G401.6 (cell line): ENCODE data around the gene NLRC5.
"Not testable (repeated sequence)": the region's sequence is repeated elsewhere in the genome, so short reads cannot be mapped to it uniquely, and the experiment has no call there.

Source experiments
- FAIRE-seq: peaks from 2 replicates; lab custom pipeline; 2012; peaks lifted over from hg19 to GRCh38; lab: Jason Lieb, UNC

The NLRC5 gene

DNA sequence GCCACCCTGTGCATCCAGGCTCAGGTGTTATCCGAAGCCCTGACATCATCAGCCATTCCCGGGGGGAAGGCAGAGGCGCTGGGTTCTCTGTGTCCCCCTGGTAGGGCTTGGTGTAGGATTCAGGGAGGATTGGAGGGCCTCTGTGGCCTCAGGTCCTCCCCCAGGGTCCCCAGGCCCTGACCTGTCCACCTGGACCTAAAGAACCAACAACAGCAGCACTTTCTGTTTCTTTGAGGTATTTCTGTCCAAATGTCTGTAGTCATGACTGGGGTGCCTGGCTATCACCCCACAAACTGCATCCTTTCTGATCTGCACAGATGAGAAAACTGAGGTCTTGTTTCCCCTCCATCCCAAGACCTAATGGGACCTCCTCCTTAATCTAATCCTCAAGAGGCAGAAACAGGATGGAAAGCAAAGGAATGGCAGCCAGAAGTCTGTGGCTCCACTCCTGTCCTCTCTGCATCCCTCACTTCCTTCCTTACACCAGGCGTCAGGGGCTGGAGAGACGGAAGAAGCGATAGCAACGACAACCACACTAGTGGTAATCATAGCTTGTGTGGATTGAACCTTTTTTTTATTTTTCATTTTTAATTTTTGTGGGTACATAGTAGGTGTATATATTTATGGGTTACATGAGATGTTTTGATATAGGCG lies 11.8 kb downstream of the NLRC5 start:
- FAIRE-seq, result no peak

DNA sequence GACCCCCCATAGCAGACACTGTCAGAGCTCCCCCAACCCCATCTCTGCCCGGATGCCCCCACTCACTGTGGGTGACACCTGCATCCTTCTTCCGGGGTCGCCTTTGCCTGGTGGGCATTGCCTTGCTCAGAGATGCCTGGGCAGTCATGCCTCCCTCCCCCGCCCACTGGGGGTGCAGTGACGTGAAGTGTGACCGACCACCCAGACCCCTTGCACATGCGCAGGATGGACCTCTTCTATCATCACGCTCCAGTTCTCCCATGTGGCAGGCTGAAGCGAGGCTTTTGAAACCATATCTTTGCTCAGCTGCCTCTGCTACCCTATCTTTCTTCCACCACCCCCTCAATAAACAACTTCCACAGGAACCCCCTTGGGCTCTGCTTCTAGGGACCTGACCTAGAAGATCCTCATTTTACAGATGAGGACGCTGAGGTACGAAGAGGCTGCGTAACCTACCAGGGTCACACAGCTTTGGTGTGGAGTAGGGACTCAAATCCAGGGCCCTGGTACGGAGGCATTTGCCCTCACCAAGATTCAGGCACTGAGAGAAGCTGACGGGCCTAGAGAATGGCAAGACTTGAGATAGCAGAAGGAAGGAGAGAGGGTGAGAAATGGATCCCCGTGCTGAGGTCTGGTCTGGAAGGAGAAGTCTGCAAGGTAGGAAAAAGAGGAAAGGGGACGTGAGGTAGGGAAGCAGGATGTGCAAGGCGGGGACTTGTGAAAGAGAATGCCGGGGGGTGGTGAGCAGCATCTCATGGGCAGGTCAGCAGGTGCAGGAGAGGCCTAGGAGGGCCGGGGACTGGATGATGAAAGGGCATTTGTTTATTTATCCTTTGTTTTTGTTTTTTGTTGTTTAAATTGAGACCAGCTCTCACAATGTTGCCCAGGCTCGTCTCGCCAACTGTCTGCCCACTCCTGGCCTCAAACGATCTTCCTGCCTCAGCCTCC lies 14.4 kb downstream of the NLRC5 start:
- FAIRE-seq, result no peak

DNA sequence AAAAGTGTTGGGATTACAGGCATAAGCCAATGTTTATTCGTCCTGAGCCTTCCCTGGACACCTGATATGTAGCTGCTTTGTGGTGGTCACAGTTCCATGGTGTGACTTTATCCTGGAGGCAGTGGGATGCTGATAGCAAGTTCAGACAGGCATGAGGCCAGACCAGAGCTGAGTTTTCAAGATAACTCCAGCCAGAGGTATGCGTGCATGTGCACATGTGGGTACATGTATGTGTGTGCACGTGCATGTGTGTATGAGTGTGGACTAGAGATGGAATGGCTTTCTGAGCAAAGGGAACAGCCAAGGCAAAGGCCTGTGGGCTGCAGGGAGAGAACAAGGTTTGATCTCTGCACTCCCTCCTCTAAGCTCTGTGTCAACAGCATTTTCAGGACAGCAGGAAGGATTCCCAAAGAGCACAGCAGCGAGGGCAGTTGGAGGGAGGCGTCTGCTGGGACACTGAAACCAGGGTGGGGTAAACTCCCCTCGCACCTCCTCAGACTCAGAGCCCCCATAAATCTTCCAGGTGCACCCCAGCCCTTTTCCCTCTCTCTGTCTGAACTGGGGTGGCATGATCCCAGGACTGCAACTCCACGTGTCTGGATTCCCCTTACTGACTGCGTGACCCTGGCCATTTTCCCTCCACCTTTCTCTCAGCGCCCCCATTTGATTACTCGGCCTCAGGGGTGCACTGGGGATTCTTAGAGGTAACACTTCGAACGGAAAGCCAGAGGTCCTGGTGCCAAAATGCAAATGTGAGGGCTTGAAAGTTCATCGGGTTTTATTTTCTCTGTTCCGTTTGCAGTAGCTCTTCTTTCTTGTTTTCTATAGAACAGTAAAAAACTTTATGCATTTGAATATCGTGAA lies 15.3 kb downstream of the NLRC5 start:
- no peak for FAIRE-seq

DNA sequence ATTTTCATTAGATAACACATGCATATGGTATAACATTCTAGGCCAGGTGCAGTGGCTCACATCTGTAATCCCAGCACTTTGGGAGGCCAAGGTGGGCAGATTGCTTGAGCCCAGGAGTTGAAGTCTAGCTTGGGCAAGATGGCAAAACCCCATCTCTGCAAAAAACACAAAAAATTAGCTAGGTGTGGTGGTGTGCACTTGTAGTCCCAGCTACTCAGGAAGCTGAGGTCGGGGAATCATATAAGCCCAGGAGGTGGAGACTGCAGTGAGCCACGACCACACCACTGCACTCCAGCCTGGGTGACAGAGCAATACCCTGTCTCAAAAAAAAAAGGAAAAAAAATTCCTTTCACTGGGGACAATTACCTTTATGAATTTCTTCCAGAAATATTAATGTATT lies 16.2 kb downstream of the NLRC5 start:
- not testable (repeated sequence) for FAIRE-seq

DNA sequence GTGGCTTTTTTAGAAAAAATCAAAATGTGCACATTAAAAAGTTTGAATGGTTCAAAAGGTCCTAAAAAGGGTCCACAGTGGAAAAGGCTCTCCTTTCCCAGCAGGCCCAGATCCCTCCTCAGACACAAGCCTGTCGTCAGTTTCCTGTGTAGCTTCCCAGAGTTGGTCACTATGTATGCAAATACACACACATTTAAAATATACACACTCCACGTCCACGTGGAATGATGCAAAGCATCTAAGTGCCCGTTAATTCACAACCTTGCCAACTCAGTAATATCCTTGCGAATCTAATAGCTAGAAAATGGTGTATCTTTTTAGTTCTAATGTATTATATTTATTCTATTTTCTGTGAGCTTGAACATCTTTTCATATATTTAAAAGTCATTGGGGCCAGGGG lies 17.7 kb downstream of the NLRC5 start:
- FAIRE-seq, result no peak

DNA sequence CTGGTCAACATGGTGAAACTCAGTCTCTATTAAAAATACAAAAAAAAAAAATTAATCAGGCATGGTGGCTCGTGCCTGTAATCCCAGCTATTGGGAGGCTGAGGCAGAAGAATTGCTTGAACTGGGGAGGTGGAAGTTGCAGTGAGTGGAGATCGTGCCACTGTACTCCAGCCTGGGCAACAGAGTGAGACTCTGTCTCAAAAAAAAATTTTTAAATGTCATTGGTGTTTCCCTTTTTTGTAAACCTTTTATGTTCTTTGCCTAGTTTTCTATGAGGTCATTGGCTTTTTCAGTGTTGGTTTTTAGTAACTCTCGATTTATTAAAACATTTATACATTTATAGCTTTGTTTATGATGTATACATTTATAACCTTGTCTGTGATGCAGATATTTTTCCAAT lies 18.2 kb downstream of the NLRC5 start:
- no peak for FAIRE-seq

DNA sequence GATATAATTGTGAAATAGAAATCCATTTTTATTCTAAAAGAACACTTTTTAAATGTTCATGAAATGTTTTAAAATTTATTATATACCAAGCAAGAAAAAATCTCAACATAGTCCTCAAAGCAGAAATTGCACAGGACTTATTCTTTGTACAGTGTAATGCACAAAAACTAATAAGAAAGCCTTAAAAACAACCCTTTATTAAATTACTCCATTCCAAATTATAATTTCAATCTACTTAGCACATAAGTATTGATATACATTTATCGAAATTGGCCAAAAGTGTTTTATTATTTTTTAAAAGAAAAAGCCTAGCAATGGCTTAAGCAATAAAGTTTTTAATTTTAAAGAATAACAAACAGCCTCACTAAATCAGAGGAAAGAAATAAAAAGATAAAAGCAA lies 19.1 kb downstream of the NLRC5 start:
- FAIRE-seq, result no peak

DNA sequence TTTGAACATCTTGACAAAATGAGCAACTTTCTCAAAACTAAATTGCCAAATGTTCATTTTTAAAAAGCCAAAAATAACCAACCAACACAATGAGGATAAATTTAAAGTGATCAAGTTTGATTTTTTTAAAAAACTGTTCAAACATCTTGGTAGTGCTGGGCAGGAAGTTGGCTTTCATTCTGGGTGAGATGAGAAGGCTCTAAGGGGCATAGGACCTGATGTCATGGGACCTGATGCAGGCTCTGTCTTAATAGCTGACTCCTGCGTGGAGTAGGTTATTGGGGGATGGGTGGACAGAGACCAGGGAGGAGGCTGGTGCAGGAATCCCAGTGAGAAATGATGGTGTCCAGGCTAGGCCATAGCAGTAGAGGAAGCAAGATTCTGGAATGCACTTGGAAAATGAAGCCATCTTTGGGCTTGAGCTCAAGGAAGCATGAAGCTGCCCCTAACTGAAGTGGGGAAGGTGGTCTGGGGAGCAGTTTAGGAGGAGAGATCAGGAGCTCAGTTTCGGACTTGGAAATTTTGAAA lies 20.4 kb downstream of the NLRC5 start:
- FAIRE-seq, result no peak

DNA sequence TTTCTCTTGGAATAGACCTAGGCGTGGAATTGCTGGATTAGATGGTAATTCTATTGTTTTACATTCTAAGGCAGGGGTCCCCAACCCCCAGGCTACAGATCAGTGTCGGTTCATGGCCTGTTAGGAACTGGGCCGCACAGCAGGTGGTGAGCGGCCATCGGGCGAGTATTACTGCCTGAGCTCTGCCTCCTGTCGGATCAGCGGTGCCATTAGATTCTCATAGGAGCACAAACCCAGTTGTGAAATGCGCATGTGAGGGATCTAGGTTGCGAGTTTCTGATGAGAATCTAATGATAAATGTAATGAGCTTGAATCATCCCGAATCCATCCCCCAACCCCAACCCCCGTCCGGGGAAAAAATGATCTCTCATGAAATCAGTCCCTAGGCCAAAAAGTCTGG lies 23.0 kb downstream of the NLRC5 start:
- no peak for FAIRE-seq

DNA sequence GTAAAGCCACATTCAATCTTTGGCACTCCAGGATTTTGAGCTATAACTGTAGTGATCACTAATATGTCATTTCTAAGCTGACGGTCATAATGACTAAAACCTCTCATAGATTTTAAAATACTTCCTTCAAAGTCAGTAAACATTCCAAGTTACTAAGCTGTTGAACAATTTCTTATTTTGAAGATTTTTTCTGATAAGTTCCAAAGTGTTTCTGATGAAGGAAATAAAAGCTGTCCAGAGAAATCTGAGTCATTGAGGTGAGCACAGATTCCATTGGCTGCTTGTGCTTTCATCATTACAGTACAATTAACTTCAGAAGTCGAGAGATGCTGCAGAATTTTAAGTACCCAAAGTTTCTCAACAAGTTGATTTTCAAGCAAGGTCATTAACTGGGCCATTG lies 23.9 kb downstream of the NLRC5 start:
- no peak for FAIRE-seq

DNA sequence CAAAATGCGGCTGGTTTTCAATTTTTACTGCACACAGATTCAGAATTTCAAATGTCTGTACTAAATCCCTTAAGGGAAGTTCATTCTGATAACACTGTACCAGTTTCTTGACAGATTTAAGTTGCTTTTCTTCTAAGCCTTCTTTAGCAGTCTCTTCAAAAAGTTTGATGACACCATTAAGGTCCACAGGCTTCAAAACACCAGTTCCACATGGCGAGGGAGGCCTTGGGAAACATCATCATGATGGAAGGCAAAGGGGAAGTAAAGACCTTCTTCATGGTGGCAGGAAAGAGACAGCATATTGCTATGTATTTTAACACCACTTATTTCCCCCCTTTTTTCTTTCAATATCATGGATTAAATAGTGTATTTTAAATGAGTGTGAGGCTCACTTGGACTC lies 24.5 kb downstream of the NLRC5 start:
- FAIRE-seq, result no peak

DNA sequence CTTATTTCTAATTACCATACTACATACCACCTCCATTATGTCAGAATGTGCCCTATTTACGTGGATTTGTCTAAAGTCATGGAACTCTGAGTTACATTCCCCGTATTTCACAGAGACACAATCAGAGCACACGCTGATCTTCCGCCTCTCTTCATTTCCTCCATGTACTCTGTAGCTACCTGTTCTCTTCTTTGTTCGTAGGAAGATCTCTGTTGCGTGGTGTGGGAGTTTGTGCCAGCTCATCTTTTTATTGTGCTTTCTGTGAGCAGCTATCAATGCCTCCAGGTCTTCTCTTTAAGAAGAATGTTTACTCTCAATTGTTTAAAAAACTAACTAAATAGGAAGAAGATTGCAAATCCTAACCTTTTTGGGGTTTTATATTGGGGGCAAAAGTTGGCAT lies 26.9 kb downstream of the NLRC5 start:
- no peak for FAIRE-seq

DNA sequence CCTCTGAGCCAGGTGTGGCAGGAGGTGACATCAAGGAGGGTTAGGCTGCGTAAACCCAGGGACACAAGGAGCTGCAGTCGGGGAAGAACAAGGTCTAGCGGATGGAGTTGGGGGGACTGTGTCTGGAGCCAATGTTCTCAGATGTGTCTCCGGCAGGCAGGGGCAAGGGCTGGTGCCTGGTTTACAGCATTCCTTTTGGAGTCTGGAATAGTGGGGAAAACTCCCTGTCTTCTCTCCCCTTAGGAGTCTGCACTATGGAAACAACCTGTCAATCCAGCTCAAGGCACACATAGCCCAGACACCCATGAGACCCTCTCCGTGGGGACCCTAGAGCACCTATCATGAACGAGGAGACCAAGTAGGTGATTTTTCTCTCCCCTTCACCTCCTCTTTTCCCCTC lies 27.5 kb downstream of the NLRC5 start:
- FAIRE-seq, result no peak

DNA sequence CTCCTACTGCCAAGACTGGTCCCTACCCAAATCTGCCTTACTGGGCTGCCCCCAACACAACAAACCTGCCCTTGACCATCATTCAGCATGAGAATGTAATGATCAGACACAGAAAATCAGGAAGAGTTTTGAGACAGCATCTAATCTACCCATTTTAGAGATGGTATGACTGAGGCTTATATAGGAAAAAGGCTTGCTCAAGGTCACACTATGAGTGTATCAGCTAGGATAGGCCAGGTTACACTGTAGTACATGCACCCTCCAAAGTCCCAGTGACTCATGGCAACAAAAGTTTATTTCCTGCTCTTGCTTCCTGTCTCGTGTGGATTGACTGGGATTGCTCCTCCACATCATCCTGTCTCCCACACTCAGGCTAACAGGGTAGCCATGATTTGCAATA lies 27.9 kb downstream of the NLRC5 start:
- no peak for FAIRE-seq

DNA sequence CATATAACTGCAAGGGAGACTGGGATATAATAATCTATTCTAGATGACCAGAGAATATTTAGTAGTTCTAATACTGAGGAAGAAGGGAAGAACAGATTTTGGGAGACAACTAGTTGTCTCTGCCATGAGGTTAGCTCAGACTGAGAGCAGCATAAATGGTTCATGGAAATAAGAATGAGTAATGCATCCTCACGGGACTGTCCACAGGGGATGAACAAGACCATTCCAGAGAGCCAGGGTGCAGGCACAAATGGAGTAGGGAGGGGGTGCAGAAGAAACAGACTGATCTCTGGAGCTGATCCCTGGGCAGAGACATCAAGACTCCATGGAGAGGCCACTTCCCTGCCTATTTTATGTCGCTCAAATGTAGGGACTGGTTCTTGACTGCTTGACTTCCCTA lies 30.4 kb downstream of the NLRC5 start:
- no peak for FAIRE-seq

DNA sequence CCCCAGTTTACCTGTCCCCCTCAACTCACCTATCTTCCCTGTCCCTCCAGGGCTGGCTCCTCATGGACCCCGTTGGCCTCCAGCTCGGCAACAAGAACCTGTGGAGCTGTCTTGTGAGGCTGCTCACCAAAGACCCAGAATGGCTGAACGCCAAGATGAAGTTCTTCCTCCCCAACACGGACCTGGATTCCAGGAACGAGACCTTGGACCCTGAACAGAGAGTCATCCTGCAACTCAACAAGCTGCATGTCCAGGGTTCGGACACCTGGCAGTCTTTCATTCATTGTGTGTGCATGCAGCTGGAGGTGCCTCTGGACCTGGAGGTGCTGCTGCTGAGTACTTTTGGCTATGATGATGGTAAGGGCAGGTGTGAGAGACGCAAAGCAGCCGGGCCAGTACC lies 31.3 kb downstream of the NLRC5 start:
- no peak for FAIRE-seq

DNA sequence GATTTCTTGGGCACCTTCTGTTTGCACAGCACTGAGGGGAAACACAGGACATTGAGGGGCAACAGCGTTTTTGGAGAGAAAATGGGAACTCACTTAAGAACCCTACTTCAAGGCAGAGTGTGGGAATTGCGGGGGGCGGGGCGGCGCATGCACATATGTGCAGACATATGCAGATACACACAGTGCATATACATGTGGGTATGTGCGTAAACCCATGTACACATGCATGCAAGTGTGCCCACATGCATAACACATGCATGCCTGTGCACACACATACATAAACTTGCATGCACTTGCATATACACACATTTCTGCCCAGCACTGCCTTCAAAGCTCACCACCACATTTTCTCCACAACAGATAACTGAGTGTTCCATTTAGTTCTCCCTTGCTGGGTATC lies 32.4 kb downstream of the NLRC5 start:
- no peak for FAIRE-seq

DNA sequence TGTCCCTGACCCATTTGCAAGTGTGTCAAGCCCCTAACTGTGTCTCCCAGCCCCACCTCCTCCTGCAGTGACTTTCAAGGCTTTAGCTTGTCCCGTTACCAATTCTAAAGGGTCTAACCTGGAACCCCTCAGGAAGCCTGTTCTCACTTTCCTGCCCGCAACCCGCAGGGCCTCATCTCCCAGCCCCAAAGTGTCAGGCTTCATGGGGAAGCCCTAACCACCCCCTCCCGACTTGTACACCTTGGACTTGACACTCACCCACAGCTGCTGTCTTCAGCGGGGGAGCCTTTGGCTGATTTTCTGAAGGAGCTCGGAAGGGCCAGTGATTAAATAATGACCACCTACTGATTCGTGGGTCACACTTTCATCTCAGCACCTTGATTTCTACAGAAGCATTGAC lies 33.1 kb downstream of the NLRC5 start:
- FAIRE-seq, result no peak

DNA sequence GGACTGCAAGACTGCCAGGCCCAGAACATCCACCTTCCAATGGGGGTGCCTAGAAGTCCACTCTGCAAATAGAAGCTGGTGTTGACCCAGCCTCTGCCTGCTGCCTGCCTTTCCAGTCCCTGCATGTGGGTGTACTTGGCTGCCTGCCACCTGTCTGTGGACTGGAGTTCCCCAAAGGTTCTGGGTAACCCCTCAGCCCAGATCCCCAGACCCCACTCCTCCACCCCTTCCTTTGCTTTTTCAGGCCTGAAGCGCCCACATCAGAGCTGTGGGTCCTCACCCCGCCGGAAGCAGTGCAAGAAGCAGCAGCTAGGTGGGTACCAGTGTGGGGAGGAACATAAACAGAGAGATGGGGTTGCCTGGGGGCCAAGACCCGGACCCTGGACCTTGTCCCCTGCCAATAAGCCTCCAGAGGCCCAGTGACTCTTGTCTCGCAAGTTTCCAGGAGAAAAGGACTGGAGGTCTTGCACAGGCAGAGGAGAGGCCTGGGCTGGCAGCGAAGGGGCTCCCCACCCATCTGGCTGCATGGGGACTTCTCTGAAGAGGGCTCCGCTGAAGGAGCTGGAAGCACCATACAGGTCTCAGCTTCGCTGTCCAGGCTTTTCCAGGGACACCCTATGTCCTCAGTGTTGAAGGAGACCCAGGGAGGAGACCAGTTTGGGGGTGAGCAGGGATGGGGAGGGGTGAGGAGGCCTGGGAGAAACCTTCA lies 34.3 kb downstream of the NLRC5 start:
- no peak for FAIRE-seq

DNA sequence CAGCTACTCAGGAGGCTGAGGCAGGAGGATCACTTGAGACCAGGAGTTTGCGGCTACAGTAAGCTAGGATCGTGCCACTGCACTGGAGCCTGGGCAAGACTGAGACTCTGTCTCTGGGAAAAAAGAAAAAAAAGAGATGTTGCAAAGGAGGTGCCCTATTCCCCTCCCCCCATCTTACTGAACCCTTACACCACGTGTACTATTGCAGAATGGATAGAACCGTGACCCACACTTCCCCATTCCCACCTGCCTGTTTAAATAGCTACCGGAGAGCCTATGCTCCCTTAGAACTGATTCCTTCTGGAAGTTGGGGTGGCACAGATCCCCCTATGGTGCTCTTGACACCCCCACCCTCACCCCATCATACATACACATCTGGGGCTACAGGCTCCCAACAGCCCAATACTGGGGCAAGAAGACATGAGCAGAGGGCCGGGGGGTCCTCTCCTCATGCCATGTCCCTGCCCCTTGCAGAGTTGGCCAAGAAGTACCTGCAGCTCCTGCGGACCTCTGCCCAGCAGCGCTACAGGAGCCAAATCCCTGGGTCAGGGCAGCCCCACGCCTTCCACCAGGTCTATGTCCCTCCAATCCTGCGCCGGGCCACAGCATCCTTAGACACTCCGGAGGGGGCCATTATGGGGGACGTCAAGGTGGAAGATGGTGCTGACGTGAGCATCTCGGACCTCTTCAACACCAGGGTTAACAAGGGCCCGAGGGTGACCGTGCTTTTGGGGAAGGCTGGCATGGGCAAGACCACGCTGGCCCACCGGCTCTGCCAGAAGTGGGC lies 35.7 kb downstream of the NLRC5 start:
- FAIRE-seq, result no peak
